Gastroesophageal sphincter (tissue), 4 donors: Measurements from ENCODE around the gene MAN2A1. TPM values are rescaled to one million over a fixed set of nuclear protein-coding genes. Genes with fewer than 3 reads are reported as not detected.

Source experiments
- ATAC-seq: fragments of 150-250 bp; one replicate; pipeline ENCODE4 v1.9.1; 2016; ENCODE audit warnings: mild to moderate bottlenecking, moderate library complexity
- H3K27ac ChIP-seq, 4 donors: fragments of 200-600 bp; sonication (generic) in 3 of 4; 1 replicate in 3 of 4; 2 replicates in 1 of 4; pipeline ENCODE4 v1.5.1; 2016 to 2019
- H3K27me3 ChIP-seq: fragments of 200-600 bp; sonication (generic); one replicate; pipeline ENCODE4 v1.5.1; 2019
- H3K36me3 ChIP-seq, 2 donors: fragments of 200-600 bp; sonication (generic); one replicate each; pipeline ENCODE4 v1.5.1; 2019; ENCODE audit warnings: control low read depth in 1 of 2
- H3K4me1 ChIP-seq, 3 donors: fragments of 200-600 bp; sonication (generic); 1 replicate in 2 of 3; 2 replicates in 1 of 3; pipeline ENCODE4 v1.5.1; 2016 to 2019; ENCODE audit warnings: control low read depth in 2 of 3
- H3K4me3 ChIP-seq, 2 donors: fragments of 200-600 bp; sonication (generic); one replicate each; pipeline ENCODE4 v1.5.1; 2019; ENCODE audit warnings: mild to moderate bottlenecking in 1 of 2, moderate library complexity in 1 of 2
- H3K9me3 ChIP-seq, 3 donors: fragments of 200-600 bp; sonication (generic); one replicate each; pipeline ENCODE4 v1.5.1; 2017 to 2019; ENCODE audit warnings: control low read depth in 2 of 3
- EP300 ChIP-seq: sonication (generic); formaldehyde crosslinking; IDR thresholded peaks from one replicate; pipeline ENCODE4 v1.6.1; 2017; ENCODE audit warnings: antibody characterized with exemption, mild to moderate bottlenecking
- POLR2A ChIP-seq, 2 donors: fragments of 450-650 bp; IDR thresholded peaks; one replicate each; pipeline ENCODE4 v1.6.1; 2017; ENCODE audit warnings: antibody characterized with exemption in 2 of 2, mild to moderate bottlenecking in 2 of 2, moderate library complexity in 1 of 2
- POLR2AphosphoS5 ChIP-seq: sonication (generic); formaldehyde crosslinking; IDR thresholded peaks from one replicate; pipeline ENCODE4 v1.6.1; 2017; ENCODE audit warnings: antibody characterized with exemption
- WGBS, 2 donors: methylation state at CpG; one replicate each; pipeline ENCODE4 v1.1.5; 2018; ENCODE audit warnings: low coverage in 1 of 2; 5-methylcytosine and 5-hydroxymethylcytosine counted together
- total RNA-seq, 4 donors: library from RNA; depleted of rRNA; stranded (reverse); fragments of >200 nt; gene quantifications; one replicate each; pipeline ENCODE4 v1.1.0, GENCODE V29; 2016
- TF ChIP-seq, protein P1 (sequence below), 4 experiments: fragments of 200-600 bp in 2 of 4; fragments of 450-650 bp in 2 of 4; sonication (generic) in 1 of 4; IDR thresholded peaks; one replicate each; pipeline ENCODE4 v1.5.1; 2017 to 2019; ENCODE audit warnings: antibody characterized with exemption in 4 of 4, mild to moderate bottlenecking in 2 of 4, moderate library complexity in 2 of 4

The MAN2A1 gene
- total RNA-seq, 4 donors from 2014 or later = 19.6 to 55.6 (median 34.1) TPM

DNA sequence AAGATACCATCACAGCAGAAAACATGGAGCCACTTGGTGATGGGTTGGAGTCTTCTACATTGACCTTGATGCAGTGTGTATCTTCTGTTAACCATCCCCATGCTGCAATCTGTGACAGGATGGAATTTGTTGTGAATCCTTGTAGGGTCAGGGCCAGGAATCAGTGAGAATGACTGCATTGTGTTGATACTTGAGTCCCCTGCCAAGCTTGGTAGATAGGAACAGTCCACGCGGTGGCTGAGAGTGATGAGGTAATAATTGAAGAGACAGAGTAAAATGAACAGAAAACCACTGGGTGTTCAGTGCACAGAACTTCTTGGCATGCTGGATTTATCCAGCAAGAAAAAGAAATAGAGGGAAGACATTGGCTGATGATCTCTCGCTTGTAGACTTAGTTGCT lies 217.5 kb downstream of the MAN2A1 start:
- ATAC-seq = no peak
- Histone ChIP-seq H3K27me3 (no peaks in the 10 kb centered on the region), H3K27ac (no peak overlapping the region), H3K4me1 (peaks cover 0 to 10% (median 7%) of the 10 kb centered on the region in 3 donors), H3K36me3 (no peaks in the 10 kb centered on the region), H3K4me3 (no peak overlapping the region), H3K9me3 (no peaks in the 10 kb centered on the region)
- WGBS, 2 donors = 51% methylated on average over 3 of the region's 3 CpGs
- TF ChIP-seq, protein P1, sequence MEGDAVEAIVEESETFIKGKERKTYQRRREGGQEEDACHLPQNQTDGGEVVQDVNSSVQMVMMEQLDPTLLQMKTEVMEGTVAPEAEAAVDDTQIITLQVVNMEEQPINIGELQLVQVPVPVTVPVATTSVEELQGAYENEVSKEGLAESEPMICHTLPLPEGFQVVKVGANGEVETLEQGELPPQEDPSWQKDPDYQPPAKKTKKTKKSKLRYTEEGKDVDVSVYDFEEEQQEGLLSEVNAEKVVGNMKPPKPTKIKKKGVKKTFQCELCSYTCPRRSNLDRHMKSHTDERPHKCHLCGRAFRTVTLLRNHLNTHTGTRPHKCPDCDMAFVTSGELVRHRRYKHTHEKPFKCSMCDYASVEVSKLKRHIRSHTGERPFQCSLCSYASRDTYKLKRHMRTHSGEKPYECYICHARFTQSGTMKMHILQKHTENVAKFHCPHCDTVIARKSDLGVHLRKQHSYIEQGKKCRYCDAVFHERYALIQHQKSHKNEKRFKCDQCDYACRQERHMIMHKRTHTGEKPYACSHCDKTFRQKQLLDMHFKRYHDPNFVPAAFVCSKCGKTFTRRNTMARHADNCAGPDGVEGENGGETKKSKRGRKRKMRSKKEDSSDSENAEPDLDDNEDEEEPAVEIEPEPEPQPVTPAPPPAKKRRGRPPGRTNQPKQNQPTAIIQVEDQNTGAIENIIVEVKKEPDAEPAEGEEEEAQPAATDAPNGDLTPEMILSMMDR (IDR thresholded peaks at IDR 0.05) = no peak
- TF ChIP-seq POLR2AphosphoS5 = no peak
- TF ChIP-seq POLR2A (IDR thresholded peaks at IDR 0.05) = no peak
- TF ChIP-seq EP300 = no peak

DNA sequence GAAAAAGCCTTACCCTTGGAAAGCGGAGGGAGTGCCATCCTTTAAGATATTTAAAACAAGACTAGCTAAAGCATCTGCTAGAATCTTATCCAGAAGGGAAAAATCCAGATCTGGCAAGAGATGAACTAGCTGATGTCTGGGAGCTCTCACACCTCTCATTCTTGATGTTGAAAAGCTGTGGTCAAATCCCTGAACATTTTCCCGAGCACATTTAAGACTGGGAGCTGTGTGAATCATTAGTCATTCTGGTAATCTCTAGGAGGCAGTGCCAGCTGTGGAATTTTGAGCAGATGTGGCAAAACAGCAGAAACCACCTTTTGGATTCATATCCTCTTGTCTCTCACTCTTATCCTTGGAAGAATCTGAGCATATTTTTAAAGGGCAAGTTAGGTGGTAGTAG lies 218.0 kb downstream of the MAN2A1 start:
- Histone ChIP-seq H3K4me3 (no peak overlapping the region), H3K27ac (no peak overlapping the region), H3K9me3 (no peaks in the 10 kb centered on the region), H3K4me1 (peaks cover 0 to 10% (median 7%) of the 10 kb centered on the region in 3 donors), H3K27me3 (no peaks in the 10 kb centered on the region), H3K36me3 (no peaks in the 10 kb centered on the region)
- ATAC-seq = no peak
- no peak for TF ChIP-seq EP300
- TF ChIP-seq, protein P1 (IDR thresholded peaks at IDR 0.05) = no peak
- TF ChIP-seq POLR2A (IDR thresholded peaks at IDR 0.05) = no peak
- no peak for TF ChIP-seq POLR2AphosphoS5
- WGBS, 2 donors = 42 to 45% methylated on average over 2 of the region's 2 CpGs

DNA sequence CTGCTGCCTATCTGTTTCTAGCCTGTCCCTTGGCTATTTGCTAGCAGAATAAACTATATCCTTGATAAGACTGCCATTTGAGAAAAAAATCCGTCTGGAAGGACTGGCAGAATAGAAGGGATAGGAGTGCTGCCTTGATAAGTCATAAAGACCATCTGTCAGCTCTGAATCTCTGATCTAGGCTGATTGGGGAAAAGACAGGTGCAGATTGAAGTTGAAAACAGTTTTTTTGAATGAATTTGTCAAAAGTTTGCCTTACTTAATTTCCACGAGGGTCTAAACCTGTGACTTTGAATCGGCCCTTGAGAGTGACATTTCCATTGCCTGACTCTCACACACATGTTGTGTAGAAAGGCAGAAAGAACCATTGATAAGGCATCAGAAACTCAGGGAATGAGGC lies 218.6 kb downstream of the MAN2A1 start:
- H3K36me3 ChIP-seq = no peaks in the 10 kb centered on the region
- no peaks in the 10 kb centered on the region for H3K27me3 ChIP-seq
- H3K9me3 ChIP-seq = no peaks in the 10 kb centered on the region
- H3K4me1 ChIP-seq = peaks cover 0 to 10% (median 7%) of the 10 kb centered on the region in 3 donors
- TF ChIP-seq POLR2AphosphoS5 (no peak), EP300 (no peak), POLR2A (IDR thresholded peaks at IDR 0.05) (no peak)
- TF ChIP-seq, protein P1 (IDR thresholded peaks at IDR 0.05) = no peak
- no peak overlapping the region for H3K27ac ChIP-seq
- WGBS, 2 donors = 81 to 100% methylated on average over 1 to 3 of the region's 3 CpGs
- H3K4me3 ChIP-seq = no peak overlapping the region
- ATAC-seq = no peak

DNA sequence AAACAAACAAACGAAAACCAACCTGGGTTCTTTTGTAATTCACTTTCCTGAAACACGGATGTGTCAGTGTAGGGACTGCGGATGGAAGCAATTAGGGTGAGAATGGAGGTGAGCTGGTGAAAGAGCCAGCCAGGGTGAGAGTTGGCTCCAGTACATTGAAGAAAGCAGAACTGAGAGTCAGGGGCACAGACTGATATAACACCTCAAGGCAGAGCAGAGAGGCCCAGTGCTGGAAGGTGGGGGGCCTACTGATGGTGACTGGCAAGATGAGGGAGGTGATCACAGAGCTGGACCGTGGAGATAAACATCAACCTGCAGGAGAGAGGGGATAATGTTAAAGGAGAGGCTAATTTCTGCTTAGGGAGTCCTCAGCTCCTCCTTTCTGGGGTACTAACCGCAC lies 221.1 kb downstream of the MAN2A1 start:
- H3K36me3 ChIP-seq = no peaks in the 10 kb centered on the region

DNA sequence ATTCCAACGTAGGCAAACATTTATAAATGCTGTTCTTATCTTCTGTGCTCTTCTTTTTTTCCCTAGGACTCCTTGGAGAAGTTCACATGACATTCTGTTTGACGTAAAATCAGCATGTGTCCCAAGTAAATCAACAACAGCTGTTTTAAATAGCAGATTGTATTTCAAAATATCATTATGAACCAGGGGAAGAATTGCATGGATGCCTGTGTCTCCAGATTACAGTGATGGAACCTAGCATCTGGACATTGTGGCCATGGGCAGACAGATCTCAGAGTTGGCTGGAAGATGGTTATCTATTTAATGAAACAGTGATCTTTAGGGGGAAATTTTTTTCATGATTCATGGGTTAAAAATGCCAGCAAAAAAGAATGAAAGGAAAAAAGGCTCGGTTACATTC lies 222.0 kb downstream of the MAN2A1 start:
- H3K36me3 ChIP-seq = no peaks in the 10 kb centered on the region
- peak; percentile 34 for ATAC-seq
- H3K4me1 ChIP-seq = peaks cover 0 to 10% (median 7%) of the 10 kb centered on the region in 3 donors
- no peak overlapping the region for H3K4me3 ChIP-seq
- H3K27ac ChIP-seq = no peak overlapping the region
- WGBS, 2 donors = 60 to 77% methylated on average over 3 of the region's 3 CpGs
- TF ChIP-seq, protein P1 (IDR thresholded peaks at IDR 0.05) = no peak
- TF ChIP-seq POLR2A (IDR thresholded peaks at IDR 0.05) = no peak
- TF ChIP-seq EP300 = no peak
- TF ChIP-seq POLR2AphosphoS5 = no peak
- H3K9me3 ChIP-seq = no peaks in the 10 kb centered on the region
- no peaks in the 10 kb centered on the region for H3K27me3 ChIP-seq

More for the DNA sequence above, 221.1 kb downstream of the MAN2A1 start:
- no peaks in the 10 kb centered on the region for H3K27me3 ChIP-seq
- H3K27ac ChIP-seq = no peak overlapping the region
- H3K4me3 ChIP-seq = no peak overlapping the region
- H3K4me1 ChIP-seq = peaks cover 0 to 10% (median 7%) of the 10 kb centered on the region in 3 donors
- TF ChIP-seq, protein P1 (IDR thresholded peaks at IDR 0.05) = no peak
- no peak for TF ChIP-seq POLR2A (IDR thresholded peaks at IDR 0.05)
- TF ChIP-seq EP300 = no peak
- TF ChIP-seq POLR2AphosphoS5 = no peak
- no peak for ATAC-seq
- WGBS, 2 donors = 56 to 75% methylated on average over 3 to 5 of the region's 5 CpGs
- no peaks in the 10 kb centered on the region for H3K9me3 ChIP-seq
